M059J (cell line): ENCODE data around the gene HPSE2. TPM values are rescaled to one million over a fixed set of nuclear protein-coding genes. Genes with fewer than 3 reads are reported as not detected.
A peak's percentile ranks its signal among the peaks of the same experiment; 100 is the strongest.
"Not testable (repeated sequence)": the region's sequence is repeated elsewhere in the genome, so short reads cannot be mapped to it uniquely, and the experiment has no call there.

Experiments used
- DNase-seq: peaks from one replicate; pipeline ENCODE4 v3.0.0-alpha.2; 2012; ENCODE audit warnings: low read depth
- total RNA-seq: library from RNA; depleted of rRNA; stranded (reverse); fragments of >200 nt; shearing (Covaris generic); gene quantifications from 2 replicates; pipeline ENCODE4 v1.2.3, GENCODE V29; 2014

HPSE2 gene
- total RNA-seq, 1 experiment from 2014 or later = 0.57 TPM

DNA sequence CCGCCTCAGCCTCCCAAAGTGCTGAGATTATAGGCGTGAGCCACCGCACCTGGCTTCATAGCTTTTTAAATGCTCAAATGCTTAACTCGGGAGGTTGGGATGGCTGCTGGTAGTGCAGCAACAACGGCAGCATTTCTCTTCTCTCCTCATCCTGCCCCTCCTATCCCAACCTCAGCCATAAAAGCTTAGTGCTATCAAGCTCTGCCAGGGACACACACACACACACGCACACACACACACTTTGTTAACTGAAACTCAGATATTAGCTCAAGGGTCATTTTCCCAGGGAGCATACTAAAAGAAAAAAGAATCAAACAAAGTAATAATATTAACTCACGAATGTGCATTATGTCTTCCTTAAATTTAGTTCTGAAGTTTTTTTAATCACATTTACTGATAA is 725.9 kb downstream of the HPSE2 start:
- DNase-seq = no peak

DNA sequence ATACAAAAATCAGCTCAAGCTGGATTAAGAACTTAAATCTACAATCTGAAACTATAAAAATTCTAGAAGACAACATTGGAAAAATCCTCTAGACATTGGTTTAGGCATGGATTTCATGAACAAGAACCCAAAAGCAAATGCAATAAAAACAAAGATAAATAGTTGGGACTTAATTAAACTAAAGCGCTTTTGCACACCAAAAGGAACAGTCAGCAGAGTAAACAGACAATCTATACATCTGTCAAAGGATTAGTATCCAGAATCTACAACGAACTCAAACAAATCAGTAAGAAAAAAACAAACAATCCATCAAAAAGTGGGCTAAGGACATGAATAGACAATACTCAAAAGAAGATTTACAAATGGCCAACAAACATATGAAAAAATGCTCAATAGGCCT is 733.1 kb downstream of the HPSE2 start:
- DNase-seq = not testable (repeated sequence)

DNA sequence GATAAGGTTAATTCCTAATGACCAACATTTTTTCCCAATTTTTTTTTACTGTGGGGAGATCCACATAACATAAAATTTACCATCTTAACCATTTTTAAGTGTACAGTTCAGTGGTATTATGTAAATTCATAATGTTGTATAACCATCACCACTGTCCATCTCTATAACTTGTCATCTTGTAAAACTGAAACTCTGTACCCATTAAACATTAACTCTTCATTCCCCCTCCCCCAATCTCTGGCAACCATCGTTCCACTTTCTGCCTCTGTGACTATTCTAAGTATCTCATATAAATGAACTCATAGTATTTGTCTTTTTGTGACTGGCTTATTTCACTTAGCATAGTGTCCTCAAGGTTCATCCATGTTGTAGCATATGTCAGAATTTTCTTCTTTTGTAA is 742.9 kb downstream of the HPSE2 start:
- DNase-seq = no peak

DNA sequence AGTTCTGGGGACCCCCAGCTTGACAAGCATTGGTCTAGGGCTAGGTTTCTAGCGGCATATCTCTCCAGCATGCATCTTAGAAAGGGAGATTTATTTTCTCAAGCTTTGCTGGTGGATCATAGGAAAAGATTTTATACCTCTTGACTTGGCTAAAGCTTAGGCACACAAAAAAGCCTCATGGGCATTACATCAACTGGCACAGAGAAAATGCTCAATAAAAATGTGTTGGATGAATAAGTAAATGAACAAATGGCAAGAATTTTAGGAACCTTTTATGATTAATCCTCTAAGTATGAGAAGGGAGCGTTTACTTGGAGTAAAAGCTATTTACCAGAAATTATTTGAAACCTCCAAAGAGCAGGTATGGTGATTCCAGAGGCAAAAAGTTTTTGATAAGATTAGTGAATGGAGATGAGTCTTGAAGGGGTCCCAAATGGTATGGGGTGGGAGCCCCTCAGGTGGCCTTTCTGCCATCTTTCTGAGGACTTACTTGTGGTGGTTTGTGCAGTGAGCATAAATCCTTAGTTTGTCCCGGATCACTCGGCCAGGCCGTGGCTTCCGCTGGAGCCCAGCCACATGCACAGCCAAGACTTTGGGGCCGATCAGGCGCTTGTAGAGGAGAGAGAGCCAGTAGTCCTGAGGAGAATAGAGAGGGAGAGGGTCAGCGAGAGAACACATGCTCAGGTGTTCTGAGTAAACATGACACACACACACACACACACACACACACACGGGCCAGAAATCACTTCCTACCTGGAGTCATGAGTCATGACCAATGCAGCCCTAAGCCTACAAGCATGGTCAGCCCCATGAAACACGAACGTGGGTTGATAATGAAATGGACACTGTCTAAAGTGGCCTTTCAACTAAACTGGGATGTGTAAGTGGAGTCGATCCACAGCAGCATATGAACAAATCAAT is 745.8 kb downstream of the HPSE2 start:
- DNase-seq = no peak

DNA sequence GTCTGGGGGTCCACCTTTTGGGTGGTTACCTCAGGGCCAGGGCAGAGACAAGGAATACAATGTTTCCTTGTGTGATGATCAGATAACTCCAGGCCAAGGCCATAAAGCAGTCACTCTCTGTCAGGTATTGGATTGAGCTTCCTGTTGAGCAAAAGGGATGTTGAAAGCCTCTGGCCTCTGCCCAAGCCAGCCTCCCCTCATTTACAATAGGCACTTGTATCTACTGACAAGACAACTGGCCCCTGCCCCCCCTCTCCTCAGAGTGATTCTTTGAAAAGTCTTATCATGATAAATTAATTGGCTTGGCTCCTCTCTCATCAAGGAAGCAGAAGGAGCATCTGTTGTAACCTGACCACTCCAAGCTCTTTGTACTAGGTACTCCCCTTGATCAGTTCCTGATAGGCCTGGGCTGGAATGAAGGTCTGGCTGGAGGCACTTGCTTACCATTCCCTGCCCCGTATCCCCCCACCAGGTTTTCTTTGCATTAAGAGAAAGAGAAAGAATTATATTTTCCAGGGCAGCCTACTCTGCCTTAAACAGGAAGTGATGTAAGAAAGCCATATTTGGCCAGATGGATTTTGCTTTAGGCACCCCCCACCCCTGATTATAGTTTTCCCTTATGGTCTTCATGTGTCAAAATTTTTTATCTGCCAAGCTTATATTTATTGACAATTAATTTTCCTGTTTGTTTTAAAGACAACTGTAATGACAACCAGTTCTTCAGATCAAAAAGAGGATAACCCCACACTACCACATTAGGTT is 746.8 kb downstream of the HPSE2 start:
- DNase-seq = no peak

DNA sequence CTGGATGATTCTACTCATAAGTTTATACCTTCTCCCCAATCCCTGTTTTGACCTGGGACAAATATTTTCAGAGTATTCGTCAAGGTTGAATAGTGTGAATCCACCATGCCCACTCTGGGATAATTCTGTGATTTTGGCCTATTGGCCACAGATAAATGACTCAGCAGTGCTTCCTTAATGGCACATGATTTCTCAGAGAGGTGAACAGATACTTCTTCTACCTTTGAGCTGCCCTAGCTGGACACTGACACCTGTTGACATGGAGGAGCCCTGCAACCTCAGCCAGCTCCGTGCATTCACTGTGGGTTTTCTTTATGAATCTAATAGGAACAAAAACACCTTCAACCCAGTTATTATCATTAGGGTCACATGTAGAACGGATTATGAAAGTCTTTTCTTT is 748.0 kb downstream of the HPSE2 start:
- DNase-seq = no peak

DNA sequence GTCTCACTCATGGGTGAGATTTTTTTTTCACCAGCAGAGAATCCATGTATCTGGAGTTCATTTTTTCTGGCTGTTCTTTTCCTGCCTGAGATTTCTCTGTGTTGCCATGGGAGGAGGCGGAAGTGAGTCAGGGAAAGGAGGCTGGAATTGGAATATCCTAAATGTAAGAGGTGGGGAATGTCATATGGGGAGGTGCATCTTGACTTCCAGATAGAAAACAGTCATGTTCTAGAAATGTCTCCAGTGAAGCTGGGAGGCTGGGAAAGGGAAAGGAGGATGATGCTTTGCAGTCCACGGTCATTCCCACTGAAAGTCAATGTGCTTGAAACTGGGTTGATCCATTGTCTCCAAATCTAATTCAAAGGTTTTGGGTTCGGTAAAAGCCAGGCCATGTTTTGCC is 749.2 kb downstream of the HPSE2 start:
- DNase-seq = peak; percentile 76

DNA sequence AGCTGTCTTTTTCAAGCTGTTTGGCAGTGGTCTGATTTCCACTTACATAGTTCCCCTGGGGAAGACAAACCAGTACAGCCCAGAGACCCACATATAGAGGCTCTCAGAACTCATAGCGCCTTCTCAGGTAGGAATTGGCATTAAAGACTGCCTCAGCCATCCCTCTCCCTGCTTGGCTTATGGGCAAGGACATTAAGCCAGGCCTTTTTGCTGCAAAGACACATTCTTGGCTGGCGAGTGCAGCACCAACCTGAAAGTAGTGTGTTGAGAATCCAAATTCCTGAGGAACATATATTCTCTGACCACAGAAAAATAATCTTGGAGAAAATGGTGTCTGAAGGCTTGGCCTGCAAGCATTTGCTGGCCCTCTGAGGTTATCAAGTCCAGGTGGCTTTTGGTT is 749.7 kb downstream of the HPSE2 start:
- DNase-seq = peak; percentile 45

DNA sequence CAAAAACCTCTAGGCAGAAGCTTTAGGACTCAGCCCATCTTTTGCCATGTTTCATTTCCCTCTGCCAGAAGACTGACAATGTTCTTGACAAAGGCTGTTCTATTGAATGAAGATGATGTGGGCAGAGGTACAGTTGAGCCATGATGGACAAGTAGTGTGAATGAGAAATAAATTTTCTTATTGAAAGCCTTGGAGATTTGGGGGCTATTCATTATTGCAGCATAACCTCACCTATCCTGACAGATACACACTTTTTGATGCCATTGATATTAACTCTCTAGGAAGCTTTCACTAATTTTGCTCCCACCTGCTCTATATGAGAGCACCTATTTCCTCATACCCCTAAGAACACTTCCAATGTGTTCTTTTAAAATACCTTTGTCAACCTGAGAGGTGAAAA is 752.0 kb downstream of the HPSE2 start:
- DNase-seq = no peak

DNA sequence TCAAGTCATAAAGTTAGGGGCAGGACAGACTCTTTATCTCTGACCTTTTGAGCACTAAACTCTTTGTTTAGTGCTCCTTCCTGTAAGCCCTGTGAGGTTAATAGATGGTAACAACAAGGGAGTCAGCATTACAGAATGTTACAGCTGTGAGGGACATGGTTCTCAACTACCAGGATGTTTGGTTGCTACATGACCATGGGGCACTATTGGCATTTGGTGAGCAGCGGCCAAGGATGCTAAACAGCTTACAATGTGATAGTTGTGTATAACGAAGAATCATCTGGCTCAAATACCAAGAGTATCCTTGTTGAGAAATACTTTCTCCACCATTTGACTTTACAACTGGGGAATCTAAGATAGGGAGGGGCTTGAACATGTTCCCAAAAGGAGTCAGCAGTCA is 753.6 kb downstream of the HPSE2 start:
- DNase-seq = no peak

DNA sequence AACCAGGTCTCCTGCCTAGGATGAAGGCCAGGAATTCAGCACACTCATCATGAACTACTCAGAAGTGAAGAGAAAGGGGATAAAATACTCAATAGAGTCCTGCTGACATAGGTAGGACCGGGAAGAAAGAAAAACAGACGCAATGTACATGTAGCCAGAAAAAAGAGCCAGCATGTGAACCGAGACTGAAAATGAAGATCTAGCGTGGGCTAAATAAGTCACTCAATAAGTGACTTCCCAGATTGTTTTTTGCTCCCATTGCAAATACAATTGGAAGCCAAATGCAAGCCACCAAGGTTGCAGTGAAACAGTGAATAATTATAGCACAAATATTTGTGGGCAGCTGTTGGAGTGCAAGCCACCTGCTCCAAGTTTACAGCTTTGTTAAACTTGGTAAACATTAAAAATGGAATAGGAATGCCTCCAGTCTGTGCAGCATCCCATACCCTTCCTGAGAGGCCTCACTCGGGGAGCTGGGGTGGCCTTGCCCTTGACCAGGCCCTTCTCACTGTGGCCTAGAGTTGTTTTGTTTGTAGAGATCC is 754.2 kb downstream of the HPSE2 start:
- DNase-seq = no peak

DNA sequence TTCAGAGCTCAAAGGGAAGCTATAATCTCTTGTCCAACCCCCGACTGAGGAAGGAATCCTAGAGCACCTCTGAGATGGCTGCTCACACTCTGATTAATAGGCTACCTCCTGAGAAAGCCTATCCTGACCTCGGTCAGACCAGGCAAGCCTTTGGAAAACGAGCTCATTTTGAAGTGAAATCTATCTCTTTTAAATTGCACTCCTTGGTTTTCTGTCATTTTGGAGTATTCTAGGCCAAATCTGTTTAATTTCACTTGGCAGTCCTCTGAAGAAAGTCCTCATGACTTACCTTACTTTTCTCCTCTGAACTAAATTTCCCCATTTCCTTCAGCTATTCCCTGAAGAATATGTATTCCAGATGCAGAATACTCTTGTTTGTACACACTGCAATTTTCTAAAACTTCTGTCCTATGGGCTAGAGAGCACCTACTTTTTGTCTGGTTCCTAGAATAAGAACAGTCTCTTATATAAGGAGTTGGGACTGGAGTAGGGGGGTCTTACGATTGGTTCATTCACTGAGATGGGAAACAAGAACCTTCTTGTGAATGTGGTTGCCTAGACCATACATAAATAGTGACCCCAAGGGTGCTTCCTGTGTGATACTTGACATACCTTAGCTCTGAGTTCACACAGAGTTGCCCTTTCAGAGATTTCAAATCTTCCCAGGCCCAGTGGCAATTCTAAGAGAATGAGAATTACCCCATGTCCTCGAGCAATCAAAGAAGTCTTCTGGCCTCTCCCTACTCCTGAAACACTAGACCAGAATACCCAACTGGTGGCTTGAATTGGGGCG is 757.0 kb downstream of the HPSE2 start:
- peak; percentile 58 for DNase-seq

DNA sequence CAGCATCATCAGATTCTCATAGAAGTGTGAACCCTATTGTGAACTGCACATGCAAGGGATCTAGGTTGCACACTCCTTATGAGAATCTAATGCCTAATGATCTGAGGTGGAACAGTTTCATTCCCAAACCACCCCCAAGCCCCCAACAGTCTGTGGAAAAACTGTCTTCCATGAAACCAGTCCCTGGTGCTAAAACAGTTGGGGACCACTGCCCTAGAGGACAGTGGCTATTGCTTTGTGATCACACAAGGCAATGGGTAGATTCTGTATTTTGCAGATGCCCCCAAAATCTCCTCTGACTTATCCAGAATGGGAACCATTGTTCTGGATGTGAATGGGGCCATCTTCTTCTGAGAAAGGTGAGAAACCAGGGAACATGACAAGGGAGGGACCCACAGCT is 757.8 kb downstream of the HPSE2 start:
- no peak for DNase-seq

DNA sequence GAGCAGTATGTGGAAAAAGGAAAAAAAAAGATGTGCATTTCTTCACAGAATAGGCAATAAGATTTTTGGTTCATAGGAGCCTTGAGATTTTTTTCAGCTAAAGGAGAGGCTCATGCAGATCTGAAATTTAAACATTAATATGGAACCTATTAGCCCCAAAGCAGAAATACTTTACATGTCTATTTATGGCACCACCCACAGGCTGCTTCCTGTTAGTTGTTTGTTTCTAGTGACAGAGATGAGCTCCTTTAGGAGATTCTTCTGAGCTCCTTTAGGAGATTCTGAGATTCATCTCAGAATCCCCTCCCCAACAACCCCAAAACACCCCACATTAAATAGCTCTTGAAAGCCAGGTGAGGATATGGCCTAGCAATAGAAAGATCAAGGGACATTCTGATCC is 761.0 kb downstream of the HPSE2 start:
- no peak for DNase-seq

DNA sequence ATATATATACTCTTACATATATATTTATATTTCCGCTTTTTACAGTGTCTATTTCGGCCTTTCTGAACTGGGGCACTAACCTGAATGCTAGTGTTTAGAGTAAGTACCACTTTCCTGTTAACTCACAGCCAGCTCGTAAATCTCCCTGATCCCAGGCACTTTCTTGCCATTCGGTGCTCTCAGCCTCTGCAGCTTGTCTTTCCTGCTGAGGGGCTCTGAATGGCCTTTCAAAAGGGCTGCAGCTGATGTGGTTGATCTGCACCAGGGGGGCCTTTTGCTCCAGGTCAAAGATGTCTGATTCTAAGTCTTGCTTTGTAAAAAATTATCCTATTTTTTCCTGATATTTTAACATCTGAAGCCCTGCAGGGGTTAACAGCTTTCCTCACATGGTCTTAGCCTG is 763.5 kb downstream of the HPSE2 start:
- DNase-seq = no peak

DNA sequence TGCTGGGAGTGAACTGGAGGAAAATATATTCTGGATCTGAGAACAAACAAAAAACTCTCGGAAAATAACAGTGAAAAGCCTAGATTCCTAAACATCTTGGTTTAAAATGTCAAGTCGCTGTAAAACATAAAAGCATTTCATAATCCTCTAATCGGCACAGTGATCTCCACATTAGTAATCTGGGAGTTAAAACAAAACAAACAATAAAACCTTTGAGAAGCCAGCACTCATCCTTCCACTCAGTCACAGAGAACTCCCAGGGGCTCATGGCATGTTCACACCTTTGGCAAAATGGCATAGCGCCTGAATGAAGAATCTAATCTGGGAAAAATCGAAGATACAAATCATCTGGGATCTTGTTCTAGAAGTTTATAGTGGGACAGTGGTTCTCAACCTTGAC is 764.8 kb downstream of the HPSE2 start:
- DNase-seq = peak; percentile 16

DNA sequence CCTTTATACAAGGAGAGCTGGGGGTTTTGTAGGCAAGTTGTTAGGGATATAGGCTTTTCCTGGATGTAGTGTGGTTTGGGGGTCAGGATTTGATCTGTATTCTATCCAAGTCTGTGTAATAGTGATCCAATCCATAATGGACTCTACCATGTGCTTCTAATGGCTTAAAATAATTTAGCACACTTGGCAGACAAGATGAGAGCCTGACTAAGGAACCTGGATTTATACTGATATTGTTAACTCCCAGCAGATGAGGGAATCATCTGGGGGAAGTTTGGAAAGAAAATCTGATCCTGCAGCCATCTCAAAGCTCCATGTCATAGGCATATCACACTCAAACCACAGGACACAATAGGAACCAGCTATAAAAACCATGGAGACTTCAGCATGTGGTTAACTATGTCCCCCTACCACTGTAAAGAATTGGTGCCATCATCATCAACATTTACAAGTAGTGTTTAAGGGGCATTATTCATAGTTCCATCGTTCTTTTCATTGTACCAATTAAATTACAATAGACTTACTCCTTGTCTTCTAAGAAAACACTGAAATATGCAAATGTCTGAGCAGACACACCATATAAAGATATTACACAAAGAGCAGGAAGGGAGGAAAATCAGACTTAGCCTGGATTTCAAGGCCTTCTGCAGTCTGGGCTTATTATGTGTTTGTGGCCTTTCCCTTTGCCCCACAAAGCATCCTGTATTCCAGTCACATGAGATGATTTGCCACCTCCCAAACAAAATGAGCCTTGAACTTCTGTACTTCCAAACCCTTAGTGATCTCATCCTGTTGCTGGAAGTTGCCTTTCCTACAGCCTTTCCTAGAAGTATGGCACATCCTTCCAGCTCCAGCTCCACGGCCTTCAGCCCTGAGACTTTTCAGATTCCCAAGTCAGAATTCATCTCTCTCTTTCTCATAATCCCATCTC is 766.4 kb downstream of the HPSE2 start:
- no peak for DNase-seq

DNA sequence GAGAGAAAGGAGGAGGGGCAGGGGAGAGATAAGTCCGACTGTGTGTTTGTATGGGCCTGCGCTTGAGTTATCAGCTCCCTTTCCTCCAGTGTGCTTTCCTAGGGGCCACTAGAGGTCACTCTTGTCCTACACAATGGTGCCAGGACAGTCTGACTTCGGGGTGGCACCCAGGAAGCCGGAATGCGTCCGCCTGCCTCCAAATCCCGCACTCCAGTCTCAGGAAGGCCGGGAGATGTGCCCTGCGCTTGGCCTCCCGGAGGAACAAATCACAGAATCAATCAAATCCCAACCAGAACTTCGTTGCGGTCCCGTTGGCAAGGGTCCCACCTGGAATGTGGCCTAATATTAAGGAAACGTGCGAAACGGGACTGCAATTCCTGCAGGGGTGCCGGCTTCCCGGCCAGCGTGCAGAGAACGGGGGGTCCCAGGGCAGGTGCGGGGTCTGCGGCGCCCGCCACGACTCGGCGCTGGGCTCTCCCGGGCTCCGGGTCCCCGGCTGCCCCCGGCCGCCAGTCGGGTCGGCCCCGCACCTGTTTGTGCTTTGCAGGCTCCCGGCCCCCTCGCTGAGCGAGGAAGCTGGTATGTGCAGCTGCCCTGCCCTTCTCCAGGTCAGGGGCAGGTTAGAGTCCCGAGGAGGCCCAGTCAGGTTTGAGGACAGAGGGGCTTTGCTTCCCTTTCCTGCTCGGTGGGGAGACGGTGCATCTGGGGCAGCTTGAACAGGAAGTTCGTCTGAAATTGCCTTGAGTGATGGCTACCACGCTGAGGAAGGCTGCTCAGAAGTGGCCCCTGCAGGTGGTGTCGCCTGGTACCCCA is 767.9 kb downstream of the HPSE2 start:
- DNase-seq = peak; percentile 84

DNA sequence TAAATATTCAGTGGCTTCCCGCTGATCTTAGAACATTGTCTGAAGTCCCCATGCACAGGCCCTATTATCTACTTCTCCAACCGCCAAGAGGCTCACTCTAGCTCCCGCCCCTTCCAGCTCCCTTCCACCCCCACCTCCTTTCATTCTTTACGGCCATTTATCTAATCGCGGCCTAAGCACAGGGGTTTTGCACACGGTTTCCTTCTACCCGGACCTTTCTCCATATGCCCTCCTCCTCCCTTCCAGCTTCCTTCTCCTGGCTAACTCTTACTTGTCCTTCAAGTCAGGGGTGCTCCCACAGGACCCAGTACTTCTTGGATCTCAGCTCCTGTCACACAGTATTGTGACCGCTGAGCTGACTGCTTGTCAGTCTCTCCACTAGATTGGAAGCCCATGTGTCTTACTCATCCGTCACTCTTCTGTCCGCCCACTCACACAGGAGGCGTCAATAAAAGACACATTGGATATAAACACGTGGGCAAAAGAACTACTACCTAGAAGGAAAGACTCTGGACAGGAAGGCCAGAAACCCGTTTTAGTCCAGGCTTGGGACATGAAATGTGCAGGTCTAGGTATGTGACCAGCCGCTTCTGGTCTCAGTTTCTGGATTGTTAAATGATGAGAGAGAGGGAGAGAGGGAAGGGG is 768.7 kb downstream of the HPSE2 start:
- no peak for DNase-seq
